ENCODE results near the gene TMEM254.
A peak's percentile ranks its signal among the peaks of the same experiment; 100 is the strongest.
"Not testable (repeated sequence)": the region's sequence is repeated elsewhere in the genome, so short reads cannot be mapped to it uniquely, and the experiment has no call there.

The TMEM254 gene

DNA sequence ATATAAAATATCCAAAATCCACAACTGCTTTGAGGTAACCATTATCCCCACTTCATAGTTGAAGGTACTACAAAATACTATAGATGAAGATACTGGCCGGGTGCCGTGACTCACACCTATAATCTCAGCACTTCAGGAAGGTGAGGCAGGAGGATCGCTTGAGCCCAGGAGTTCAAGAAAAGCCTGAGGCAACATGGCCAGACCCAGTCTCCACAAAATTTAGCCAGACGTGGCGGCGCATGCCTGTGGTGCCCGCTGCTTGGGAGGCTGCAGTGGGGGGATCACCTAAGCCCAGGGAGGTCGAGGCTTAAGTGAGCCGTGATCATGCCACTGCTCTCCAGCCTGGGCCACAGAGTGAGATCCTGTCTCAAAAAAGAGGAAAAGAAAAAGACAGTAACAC, 21.7 kb downstream of the TMEM254 start:
- Mint-ChIP-seq H3K9me3 (ENCODE audit: low read depth) (no peaks in the 10 kb centered on the region), H3K36me3 (peaks cover 2% of the 10 kb centered on the region), H3K27me3 (no peaks in the 10 kb centered on the region), H3K27ac (no peak overlapping the region), H3K4me1 (ENCODE audit: low read depth) (peaks cover 11% of the 10 kb centered on the region), H3K4me3 (no peak overlapping the region)

DNA sequence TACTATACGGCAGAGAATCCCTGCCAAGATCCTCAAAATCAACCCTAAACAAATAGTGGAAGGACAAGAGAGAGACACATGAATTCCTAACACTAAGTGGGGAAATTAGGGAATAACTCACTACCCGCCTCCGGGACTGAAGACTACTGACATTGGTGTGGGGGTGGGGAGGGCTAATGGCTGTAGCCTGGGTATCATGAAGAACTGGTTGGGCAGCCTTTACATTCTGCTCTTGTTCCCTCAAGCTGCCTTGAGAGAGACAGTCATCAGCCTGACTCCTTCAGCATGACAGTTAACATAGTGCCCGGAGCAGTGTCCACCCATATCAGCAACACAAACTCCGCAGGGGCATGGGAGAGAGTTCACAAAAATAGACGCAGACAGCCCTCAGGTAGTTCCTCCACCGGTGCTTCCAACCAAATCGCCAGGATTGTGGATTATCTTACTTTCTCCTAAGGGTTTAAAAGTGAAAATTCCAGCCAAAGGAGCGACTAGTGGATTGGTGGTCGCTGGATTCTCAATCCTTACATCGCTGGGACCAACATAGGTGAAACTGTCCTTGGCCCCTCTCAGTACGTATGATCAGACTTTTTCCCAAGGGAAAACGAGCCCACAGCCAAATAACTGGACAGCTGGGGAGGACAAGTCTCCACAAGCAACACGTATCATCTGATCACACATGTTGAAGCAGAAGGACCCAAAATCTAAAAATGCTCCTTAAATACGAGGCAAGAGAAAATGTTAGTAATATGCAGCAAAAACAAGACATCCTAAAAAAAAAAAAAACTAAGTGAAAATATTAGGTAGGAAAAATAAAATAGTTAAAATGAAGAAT, 22.6 kb downstream of the TMEM254 start:
- H3K4me1 Mint-ChIP-seq (ENCODE audit: low read depth): peaks cover 11% of the 10 kb centered on the region

DNA sequence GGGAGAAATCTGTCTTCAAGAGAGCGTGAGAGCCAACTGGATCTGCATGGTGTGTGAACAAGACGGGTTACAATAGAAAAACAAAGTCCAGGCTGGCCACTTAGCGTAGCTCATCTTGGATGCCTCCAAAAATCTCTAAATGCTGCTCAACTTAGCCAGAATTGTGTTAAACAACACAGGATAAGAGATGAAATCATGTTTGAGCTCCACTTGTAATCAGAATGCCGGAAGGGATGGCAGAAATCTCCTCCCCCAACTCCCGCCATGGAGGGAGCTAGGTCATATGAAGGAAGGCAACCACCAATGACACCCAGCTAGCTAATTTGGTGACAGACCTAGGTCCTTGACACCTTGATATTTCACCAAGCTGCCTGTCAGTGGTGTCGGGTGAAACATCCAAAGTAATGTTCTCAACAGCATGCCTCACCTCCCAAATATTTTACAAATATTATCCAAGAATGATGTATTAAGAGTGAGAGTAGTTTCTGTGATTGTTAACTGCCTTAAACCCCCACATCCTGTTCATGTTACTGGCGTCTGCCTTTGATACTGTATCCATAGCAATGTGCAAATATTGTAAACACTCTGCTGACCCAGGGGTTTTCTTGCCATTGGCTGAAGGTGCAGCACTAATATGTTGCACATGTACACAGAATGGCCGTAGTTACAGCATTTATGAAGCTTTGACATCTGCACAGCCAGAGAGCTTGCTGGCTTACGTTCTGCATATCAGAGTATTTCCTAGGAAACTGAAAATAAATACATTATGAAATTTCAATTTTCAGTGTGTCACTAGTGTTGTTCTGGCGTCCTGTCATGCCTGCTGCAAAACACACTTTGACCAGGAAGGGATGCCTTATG, 25.8 kb downstream of the TMEM254 start:
- Mint-ChIP-seq H3K36me3 (peaks cover 4% of the 10 kb centered on the region), H3K4me3 (no peak overlapping the region), H3K4me1 (ENCODE audit: low read depth) (peaks cover 11% of the 10 kb centered on the region), H3K27ac (no peak overlapping the region), H3K9me3 (ENCODE audit: low read depth) (peaks cover 9% of the 10 kb centered on the region), H3K27me3 (no peaks in the 10 kb centered on the region)

More for the DNA sequence above, 22.6 kb downstream of the TMEM254 start:
- Mint-ChIP-seq H3K36me3 (peaks cover 2% of the 10 kb centered on the region), H3K27me3 (no peaks in the 10 kb centered on the region), H3K9me3 (ENCODE audit: low read depth) (no peaks in the 10 kb centered on the region), H3K4me3 (no peak overlapping the region), H3K27ac (no peak overlapping the region)

- H3K9me3 Mint-ChIP-seq (ENCODE audit: low read depth): peaks cover 14% of the 10 kb centered on the region
- H3K4me3 Mint-ChIP-seq: no peak overlapping the region
- peaks cover 11% of the 10 kb centered on the region for H3K4me1 Mint-ChIP-seq (ENCODE audit: low read depth)
- H3K27me3 Mint-ChIP-seq: no peaks in the 10 kb centered on the region
- H3K27ac Mint-ChIP-seq: no peak overlapping the region
- H3K36me3 Mint-ChIP-seq: peaks cover 4% of the 10 kb centered on the region
Measured at GRCh38 chr10:80108576-80109239, 30.2 kb downstream of the TMEM254 start.

DNA sequence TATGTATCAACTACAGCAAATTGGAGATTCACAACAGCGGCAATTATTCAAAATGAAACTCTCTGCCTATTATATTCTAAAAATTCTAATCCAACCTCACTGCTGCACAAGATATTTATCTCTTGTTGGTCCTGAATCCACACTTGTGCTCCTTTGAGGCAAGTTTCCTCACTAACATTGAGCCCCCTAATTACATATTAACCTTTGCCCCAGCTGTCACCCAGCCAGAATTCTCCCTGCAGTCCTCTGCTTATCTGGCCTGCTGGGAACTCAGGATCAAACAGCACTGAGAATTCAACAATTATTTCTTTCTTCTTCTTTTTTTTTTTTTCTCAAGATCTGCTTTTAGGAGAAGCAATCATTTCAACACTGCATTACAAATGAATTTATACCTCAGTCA, 32.5 kb downstream of the TMEM254 start:
- Mint-ChIP-seq H3K4me3 (no peak overlapping the region), H3K27ac (no peak overlapping the region), H3K9me3 (ENCODE audit: low read depth) (peaks cover 14% of the 10 kb centered on the region), H3K36me3 (peaks cover 4% of the 10 kb centered on the region), H3K27me3 (no peaks in the 10 kb centered on the region), H3K4me1 (ENCODE audit: low read depth) (no peaks in the 10 kb centered on the region)

GRCh38 chr10:80118669-80119068, 40.2 kb downstream of the TMEM254 start:
- H3K4me3 Mint-ChIP-seq: no peak overlapping the region
- H3K36me3 Mint-ChIP-seq: no peaks in the 10 kb centered on the region

DNA sequence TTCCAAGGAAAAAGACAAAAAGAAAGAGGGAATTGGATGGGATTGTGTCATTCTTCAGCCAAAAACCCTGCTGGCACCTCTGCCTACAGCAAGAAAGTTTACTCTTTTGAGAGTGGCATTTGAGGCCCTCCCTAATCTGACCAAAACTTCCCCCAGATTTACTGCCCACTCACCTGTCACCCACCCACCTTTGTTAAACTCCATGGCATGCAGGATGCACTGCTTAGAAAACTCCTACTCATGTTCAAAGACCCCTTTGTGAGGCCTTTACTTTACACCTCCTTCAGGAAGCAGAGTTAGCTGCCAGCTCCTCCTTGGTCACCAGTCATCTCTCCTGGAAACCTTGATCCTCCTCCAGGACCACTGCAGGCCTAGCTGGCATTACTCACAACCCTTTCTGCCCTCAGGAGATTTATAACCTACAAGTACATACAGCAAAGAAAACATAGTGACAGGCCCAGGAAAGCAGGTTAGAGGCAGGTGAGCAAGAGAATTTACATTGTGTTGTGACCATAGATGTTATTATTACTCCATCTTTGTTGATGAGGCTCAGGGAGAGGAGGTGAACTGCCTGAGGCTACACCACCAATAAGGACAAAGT, 43.7 kb downstream of the TMEM254 start:
- Mint-ChIP-seq H3K27me3 (peaks cover 3% of the 10 kb centered on the region), H3K9me3 (ENCODE audit: low read depth) (no peaks in the 10 kb centered on the region), H3K4me1 (ENCODE audit: low read depth) (no peaks in the 10 kb centered on the region), H3K27ac (no peak overlapping the region), H3K4me3 (no peak overlapping the region), H3K36me3 (no peaks in the 10 kb centered on the region)

More at GRCh38 chr10:80118669-80119068, 40.2 kb downstream of the TMEM254 start:
- Mint-ChIP-seq H3K27ac (no peak overlapping the region), H3K4me1 (ENCODE audit: low read depth) (no peaks in the 10 kb centered on the region), H3K9me3 (ENCODE audit: low read depth) (no peaks in the 10 kb centered on the region), H3K27me3 (peaks cover 1% of the 10 kb centered on the region)

GRCh38 chr10:80122746-80123145, 44.3 kb downstream of the TMEM254 start:
- Mint-ChIP-seq H3K4me1 (ENCODE audit: low read depth) (no peaks in the 10 kb centered on the region), H3K4me3 (no peak overlapping the region), H3K27ac (no peak overlapping the region), H3K9me3 (ENCODE audit: low read depth) (no peaks in the 10 kb centered on the region), H3K36me3 (no peaks in the 10 kb centered on the region), H3K27me3 (peaks cover 3% of the 10 kb centered on the region)

GRCh38 chr10:80126876-80127275, 48.4 kb downstream of the TMEM254 start:
- peaks cover 10% of the 10 kb centered on the region for H3K27me3 Mint-ChIP-seq
- H3K9me3 Mint-ChIP-seq (ENCODE audit: low read depth): no peaks in the 10 kb centered on the region
- H3K4me1 Mint-ChIP-seq (ENCODE audit: low read depth): peaks cover under 1% of the 10 kb centered on the region
- no peaks in the 10 kb centered on the region for H3K36me3 Mint-ChIP-seq
- H3K27ac Mint-ChIP-seq: no peak overlapping the region
- no peak overlapping the region for H3K4me3 Mint-ChIP-seq

DNA sequence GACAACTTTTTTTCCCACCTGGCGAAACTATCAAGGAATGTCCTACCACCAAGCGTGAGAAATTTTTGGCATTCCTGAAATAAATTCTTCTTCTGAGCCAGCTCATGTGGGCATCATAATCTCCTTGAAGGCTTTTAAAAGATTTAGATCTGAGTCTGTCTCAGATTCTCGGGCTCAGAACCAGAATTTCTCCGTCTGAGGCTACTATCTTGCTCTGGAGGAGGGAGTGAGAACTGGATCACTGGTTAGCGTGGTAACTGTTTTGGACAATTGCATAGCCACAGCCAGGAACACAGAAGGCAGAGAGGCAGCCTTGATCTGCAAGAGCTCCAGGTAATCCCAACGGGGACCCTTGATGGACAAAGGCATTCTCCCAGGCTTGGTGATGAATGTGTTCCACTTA, 53.0 kb downstream of the TMEM254 start:
- Mint-ChIP-seq H3K36me3 (no peaks in the 10 kb centered on the region), H3K4me1 (ENCODE audit: low read depth) (peaks cover 7% of the 10 kb centered on the region), H3K27ac (no peak overlapping the region), H3K4me3 (no peak overlapping the region), H3K27me3 (peaks cover 18% of the 10 kb centered on the region), H3K9me3 (ENCODE audit: low read depth) (no peaks in the 10 kb centered on the region)

DNA sequence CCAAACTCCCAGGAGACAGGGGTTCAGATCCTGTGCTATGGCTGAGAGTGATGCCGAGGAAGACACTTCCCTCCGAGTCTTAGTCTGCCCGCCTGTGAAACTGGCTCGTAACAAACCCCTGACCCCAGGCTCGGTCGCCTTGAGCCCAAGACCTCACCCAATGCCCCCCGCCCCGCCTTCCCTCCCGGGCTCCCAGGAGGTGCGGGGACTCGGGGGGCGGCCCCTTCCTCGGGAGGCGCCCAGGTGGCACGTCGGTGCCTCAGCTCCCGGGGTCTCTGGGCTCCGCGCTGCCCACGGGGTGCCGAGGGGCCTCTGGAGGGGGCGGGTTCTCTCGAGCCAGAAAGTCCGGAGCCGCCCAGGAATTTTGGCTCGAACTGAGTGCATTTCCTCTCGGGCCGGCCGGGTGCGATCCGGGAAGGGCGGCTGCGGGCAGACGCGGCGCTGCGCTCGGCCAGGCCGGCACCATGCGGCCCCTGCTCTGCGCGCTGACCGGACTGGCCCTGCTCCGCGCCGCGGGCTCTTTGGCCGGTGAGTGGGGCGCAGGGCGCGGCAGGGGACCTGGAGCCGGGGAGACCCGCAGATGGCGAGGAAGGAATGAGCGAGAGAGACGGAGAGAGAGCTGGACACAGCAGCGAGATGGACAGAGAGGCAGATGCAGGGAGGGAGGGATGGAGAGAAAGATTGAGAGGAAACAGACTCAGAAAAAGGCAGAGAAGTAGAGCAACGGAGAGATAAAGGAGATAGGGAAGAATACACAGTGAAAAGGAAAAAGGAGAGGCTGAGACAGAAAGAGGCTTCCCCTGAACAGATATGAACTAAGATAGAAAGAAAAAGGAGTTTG, 54.1 kb downstream of the TMEM254 start, which contains the start of gene PLAC9:
Gene PLAC9, plus strand, starts transcription at position 432 of the 841 bp plus-strand sequence. Its CDS starts 33 bp downstream, at position 465.
- Mint-ChIP-seq H3K9me3 (ENCODE audit: low read depth) (no peaks in the 10 kb centered on the region), H3K4me1 (ENCODE audit: low read depth) (peaks cover 7% of the 10 kb centered on the region), H3K27me3 (peaks cover 18% of the 10 kb centered on the region), H3K4me3 (peak within 1 kb of the TSS; percentile 59), H3K36me3 (no peaks in the 10 kb centered on the region), H3K27ac (no peak within 1 kb of the TSS)

- Mint-ChIP-seq H3K4me1 (ENCODE audit: low read depth) (peaks cover 7% of the 10 kb centered on the region), H3K27me3 (peaks cover 21% of the 10 kb centered on the region), H3K4me3 (no peak overlapping the region), H3K9me3 (ENCODE audit: low read depth) (no peaks in the 10 kb centered on the region), H3K36me3 (no peaks in the 10 kb centered on the region), H3K27ac (no peak overlapping the region)
Measured at GRCh38 chr10:80133206-80133605, 54.7 kb downstream of the TMEM254 start.

DNA sequence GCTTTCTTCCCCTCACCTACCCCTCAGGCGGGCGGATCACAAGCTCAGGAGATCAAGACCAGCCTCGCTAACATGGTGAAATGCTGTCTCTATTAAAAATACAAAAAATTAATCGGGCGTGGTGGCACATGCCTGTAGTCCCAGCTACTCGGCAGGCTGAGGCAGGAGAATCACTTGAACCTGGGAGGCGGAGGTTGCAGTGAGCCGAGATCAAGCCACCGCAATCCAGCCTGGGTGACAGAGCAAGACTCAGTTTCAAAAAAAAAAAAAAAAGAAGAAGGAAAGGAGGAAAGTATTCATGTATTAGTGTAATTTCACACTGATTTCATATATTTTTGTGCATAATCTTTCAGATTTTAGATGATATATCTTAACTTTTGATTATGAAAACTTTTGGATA, 55.2 kb downstream of the TMEM254 start:
- not testable (repeated sequence) for H3K27ac Mint-ChIP-seq; H3K4me3 Mint-ChIP-seq; H3K9me3 Mint-ChIP-seq (ENCODE audit: low read depth); H3K4me1 Mint-ChIP-seq (ENCODE audit: low read depth); H3K36me3 Mint-ChIP-seq
- peaks cover 22% of the 10 kb centered on the region for H3K27me3 Mint-ChIP-seq

- Mint-ChIP-seq H3K27ac (no peak overlapping the region), H3K36me3 (no peaks in the 10 kb centered on the region), H3K4me3 (no peak overlapping the region), H3K9me3 (ENCODE audit: low read depth) (no peaks in the 10 kb centered on the region), H3K4me1 (ENCODE audit: low read depth) (peaks cover 7% of the 10 kb centered on the region), H3K27me3 (peaks cover 21% of the 10 kb centered on the region)
Measured at GRCh38 chr10:80136134-80136571, 57.7 kb downstream of the TMEM254 start.
